GM23338 (cell line): ENCODE measurements around the gene AKAP10. TPM values are rescaled to one million over a fixed set of nuclear protein-coding genes. Genes with fewer than 3 reads are reported as not detected.

Source experiments
- ATAC-seq: fragments of 200-7000 bp; cut with Tn5 transposase; 3 replicates; pipeline ENCODE4 v1.9.1; 2020
- DNase-seq: peaks from one replicate; pipeline ENCODE4 v3.0.0-alpha.2; 2015; ENCODE audit warnings: low spot score
- H2AFZ ChIP-seq: fragments of 200-600 bp; sonication (generic); 2 replicates; pipeline ENCODE4 v1.8.0; 2016; ENCODE audit warnings: antibody characterized with exemption, mild to moderate bottlenecking, moderate library complexity
- H3F3A ChIP-seq: fragments of 200-600 bp; sonication (generic); replicated peaks from 2 replicates; pipeline ENCODE4 v1.8.0; 2017; ENCODE audit warnings: antibody characterized with exemption, mixed run types, low read depth
- H3K27ac ChIP-seq: fragments of 200-600 bp; sonication (generic); 2 replicates; pipeline ENCODE4 v1.6.1; 2016; ENCODE audit warnings: low read depth
- H3K27me3 ChIP-seq: fragments of 200-600 bp; sonication (generic); 2 replicates; pipeline ENCODE4 v1.8.0; 2016; ENCODE audit warnings: mild to moderate bottlenecking, mixed run types, moderate library complexity; ENCODE audit not compliant: insufficient read depth
- H3K36me3 ChIP-seq: fragments of 200-600 bp; sonication (generic); 2 replicates; pipeline ENCODE4 v1.8.0; 2016; ENCODE audit warnings: mild to moderate bottlenecking; ENCODE audit not compliant: insufficient read depth
- H3K4me1 ChIP-seq: fragments of 200-600 bp; sonication (generic); 2 replicates; pipeline ENCODE4 v1.8.0; 2016; ENCODE audit warnings: mild to moderate bottlenecking, moderate library complexity; ENCODE audit not compliant: insufficient read depth
- H3K4me2 ChIP-seq: fragments of 200-600 bp; sonication (generic); 2 replicates; pipeline ENCODE4 v1.7.1; 2017; ENCODE audit warnings: mixed run types
- H3K4me3 ChIP-seq: fragments of 200-600 bp; sonication (generic); 2 replicates; pipeline ENCODE4 v1.6.1; 2016; ENCODE audit warnings: mixed run types
- H3K79me2 ChIP-seq: fragments of 200-600 bp; sonication (generic); replicated peaks from 2 replicates; pipeline ENCODE4 v1.8.0; 2017; ENCODE audit warnings: mild to moderate bottlenecking; ENCODE audit not compliant: insufficient read depth
- H3K9me2 ChIP-seq: fragments of 200-600 bp; sonication (generic); 2 replicates; pipeline ENCODE4 v1.8.0; 2017; ENCODE audit not compliant: insufficient read depth
- H4K20me1 ChIP-seq: fragments of 200-600 bp; sonication (generic); replicated peaks from 2 replicates; pipeline ENCODE4 v1.8.0; 2017; ENCODE audit warnings: mild to moderate bottlenecking; ENCODE audit not compliant: insufficient read depth
- H3K27ac Mint-ChIP-seq: 2 replicates; pipeline ENCODE4 v1.8.0; 2020; ENCODE audit warnings: inconsistent platforms, mild to moderate bottlenecking, moderate library complexity, mixed read lengths
- H3K27me3 Mint-ChIP-seq: 3 replicates; pipeline ENCODE4 v1.8.0; 2022; ENCODE audit warnings: low read depth, mild to moderate bottlenecking, moderate library complexity, mixed read lengths, inconsistent platforms; ENCODE audit not compliant: insufficient read depth, poor library complexity
- H3K36me3 Mint-ChIP-seq: 3 replicates; pipeline ENCODE4 v1.8.0; 2021; ENCODE audit warnings: low read depth, mild to moderate bottlenecking, inconsistent platforms, moderate library complexity, mixed read lengths
- H3K4me1 Mint-ChIP-seq: 3 replicates; pipeline ENCODE4 v1.8.0; 2020; ENCODE audit warnings: mild to moderate bottlenecking, inconsistent platforms, mixed read lengths
- H3K4me3 Mint-ChIP-seq: 3 replicates; pipeline ENCODE4 v1.8.0; 2021; ENCODE audit warnings: moderate library complexity, mild to moderate bottlenecking, inconsistent platforms, mixed read lengths
- H3K9me3 Mint-ChIP-seq: 3 replicates; pipeline ENCODE4 v1.8.0; 2020; ENCODE audit warnings: moderate library complexity, mild to moderate bottlenecking, inconsistent platforms, mixed read lengths
- CREB1 ChIP-seq: fragments of 250-450 bp; sonication (Bioruptor Pico); IDR thresholded peaks from 2 replicates; pipeline ENCODE4 v1.5.0; 2020; ENCODE audit warnings: low read depth, mild to moderate bottlenecking, moderate library complexity
- CTCF ChIP-seq, 2 experiments: fragments of 200-600 bp in 1 of 2; sonication (generic) in 1 of 2; conservative IDR thresholded peaks; 2 replicates each; pipeline versions ENCODE4 v1.5.1 to v1.6.1; 2016 to 2017; ENCODE audit warnings: antibody characterized with exemption in 2 of 2, low read depth in 2 of 2, mild to moderate bottlenecking in 2 of 2, moderate library complexity in 1 of 2
- ETS1 ChIP-seq: IDR thresholded peaks from 2 replicates; pipeline ENCODE4 v1.6.1; 2016; ENCODE audit warnings: antibody characterized with exemption
- EZH2 ChIP-seq: fragments of 200-600 bp; sonication (generic); IDR thresholded peaks from one replicate; pipeline ENCODE4 v1.8.0; 2017; ENCODE audit warnings: antibody characterized with exemption, mild to moderate bottlenecking, low read depth; ENCODE audit not compliant: unreplicated experiment
- EZH2phosphoT487 ChIP-seq: fragments of 200-600 bp; sonication (generic); IDR thresholded peaks from one replicate; pipeline ENCODE4 v1.8.1; 2018; ENCODE audit warnings: antibody characterized with exemption; ENCODE audit not compliant: unreplicated experiment
- JUNB ChIP-seq: IDR thresholded peaks from one replicate; pipeline ENCODE4 v1.6.1; 2016; ENCODE audit warnings: antibody characterized with exemption; ENCODE audit not compliant: unreplicated experiment
- NANOG ChIP-seq: IDR thresholded peaks from 2 replicates; pipeline ENCODE4 v1.6.1; 2016; ENCODE audit warnings: antibody characterized with exemption, borderline replicate concordance
- POLR2AphosphoS5 ChIP-seq: IDR thresholded peaks from 2 replicates; pipeline ENCODE4 v1.6.1; 2016; ENCODE audit warnings: antibody characterized with exemption, low read depth
- REST ChIP-seq: IDR thresholded peaks from one replicate; pipeline ENCODE4 v1.6.1; 2018; ENCODE audit warnings: antibody characterized with exemption; ENCODE audit not compliant: unreplicated experiment
- STAT1 ChIP-seq: IDR thresholded peaks from one replicate; pipeline ENCODE4 v1.6.1; 2016; ENCODE audit warnings: antibody characterized with exemption; ENCODE audit not compliant: unreplicated experiment
- ZNF114 ChIP-seq: fragments of 250-450 bp; sonication (Bioruptor Pico); IDR thresholded peaks from 2 replicates; pipeline ENCODE4 v1.5.0; 2020; ENCODE audit warnings: mild to moderate bottlenecking, moderate library complexity
- ZNF331 ChIP-seq: fragments of 250-450 bp; sonication (Bioruptor Pico); IDR thresholded peaks from 2 replicates; pipeline ENCODE4 v1.5.0; 2020; ENCODE audit warnings: low read depth, mild to moderate bottlenecking, moderate library complexity
- ZNF462 ChIP-seq: fragments of 250-450 bp; sonication (Bioruptor Pico); IDR thresholded peaks from 2 replicates; pipeline ENCODE4 v1.5.0; 2020; ENCODE audit warnings: mild to moderate bottlenecking, moderate library complexity
- polyA plus RNA-seq: library from polyadenylated mRNA; unstranded; fragments of >200 nt; fragmentation: Nextera tagmentation; extraction: Ambion mirVana; gene quantifications from 2 replicates; pipeline ENCODE4 v1.2.1, GENCODE V29; 2016
- total RNA-seq: library from RNA; depleted of rRNA; stranded (reverse); fragments of >200 nt; shearing (Covaris generic); gene quantifications from 2 replicates; pipeline ENCODE4 v1.2.3, GENCODE V29; 2014

Gene AKAP10
- total and polyA plus RNA-seq, 2 experiments from 2014 or later, result 16.7 to 25.9 TPM

- H3K4me1 Mint-ChIP-seq, result peaks cover 4% of the 10 kb centered on the region
- Histone ChIP-seq H3K27ac (no peak overlapping the region), H3K4me2 (no peak overlapping the region), H3F3A (no peaks in the 10 kb centered on the region), H3K9me2 (no peaks in the 10 kb centered on the region; the same call in 1 of the 2 replicates), H3K36me3 (no peaks in the 10 kb centered on the region), H3K4me3 (no peak overlapping the region), H3K4me1 (no peaks in the 10 kb centered on the region), H3K79me2 (no peaks in the 10 kb centered on the region), H2AFZ (no peak overlapping the region), H4K20me1 (no peaks in the 10 kb centered on the region), H3K27me3 (no peaks in the 10 kb centered on the region)
- no peak overlapping the region for H3K4me3 Mint-ChIP-seq
- H3K9me3 Mint-ChIP-seq, result no peaks in the 10 kb centered on the region
- H3K27ac Mint-ChIP-seq, result no peak overlapping the region
- TF ChIP-seq REST, result no peak
- TF ChIP-seq JUNB, result no peak
- TF ChIP-seq EZH2phosphoT487, result no peak
- TF ChIP-seq NANOG, result no peak
- TF ChIP-seq ETS1, result no peak
- TF ChIP-seq ZNF114 (CRISPR knock-in tag), result no peak
- TF ChIP-seq CTCF (conservative IDR thresholded peaks at IDR 0.05; ENCODE audit: low read depth in 2 of 2), result no peak
- no peak for TF ChIP-seq CREB1 (CRISPR knock-in tag)
- TF ChIP-seq POLR2AphosphoS5, result no peak
- TF ChIP-seq ZNF331 (CRISPR knock-in tag), result no peak
- TF ChIP-seq STAT1, result no peak
- TF ChIP-seq ZNF462, result no peak
- no peak for TF ChIP-seq EZH2
- no peaks in the 10 kb centered on the region; the same call in 2 of the 3 replicates for H3K36me3 Mint-ChIP-seq
- peaks cover 21% of the 10 kb centered on the region for H3K27me3 Mint-ChIP-seq
- no peak for DNase-seq
- no peak for ATAC-seq
These were observed 18.5 kb upstream of the AKAP10 start for GRCh38 chr17:19996086-19996485.
